Vagina (tissue), 2 donors: ENCODE results near the gene WNT5A.

Experiments
- POLR2A ChIP-seq, 2 donors: fragments of 450-650 bp; IDR thresholded peaks; one replicate each; pipeline ENCODE4 v1.6.1; 2017; ENCODE audit warnings: antibody characterized with exemption in 2 of 2, mild to moderate bottlenecking in 2 of 2, moderate library complexity in 2 of 2
- POLR2AphosphoS5 ChIP-seq, 2 donors: sonication (generic); formaldehyde crosslinking; IDR thresholded peaks; one replicate each; pipeline ENCODE4 v1.9.0; 2017; ENCODE audit warnings: antibody characterized with exemption in 2 of 2, mild to moderate bottlenecking in 2 of 2, low read depth in 1 of 2; ENCODE audit not compliant: insufficient read depth in 1 of 2
- TF ChIP-seq, protein P1 (sequence below), 3 experiments: fragments of 450-650 bp in 2 of 3; fragments of 200-600 bp in 1 of 3; sonication (generic) in 1 of 3; IDR thresholded peaks; one replicate each; pipeline ENCODE4 v1.5.1; 2017 to 2019; ENCODE audit warnings: antibody characterized with exemption in 3 of 3, mild to moderate bottlenecking in 2 of 3, moderate library complexity in 2 of 3

DNA sequence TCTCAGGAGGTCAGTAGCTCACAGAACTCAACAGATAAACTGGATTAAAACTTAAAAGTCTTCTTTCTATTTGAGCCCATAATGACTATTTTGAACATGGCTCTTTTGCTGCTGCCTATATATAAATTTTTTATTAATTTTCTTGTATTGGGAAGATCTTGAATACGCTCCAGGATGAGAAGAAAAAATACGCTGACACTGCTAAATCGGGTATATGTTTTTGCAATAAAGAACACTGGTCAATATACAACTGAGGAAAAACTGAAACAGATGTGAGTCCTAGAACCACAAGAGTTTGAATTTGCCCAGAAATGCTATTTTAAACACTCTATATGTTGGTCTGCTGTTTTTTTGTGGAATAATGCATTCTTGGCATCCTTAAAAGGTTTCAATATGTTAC is 20.6 kb downstream of the WNT5A start:
- TF ChIP-seq, protein P1, sequence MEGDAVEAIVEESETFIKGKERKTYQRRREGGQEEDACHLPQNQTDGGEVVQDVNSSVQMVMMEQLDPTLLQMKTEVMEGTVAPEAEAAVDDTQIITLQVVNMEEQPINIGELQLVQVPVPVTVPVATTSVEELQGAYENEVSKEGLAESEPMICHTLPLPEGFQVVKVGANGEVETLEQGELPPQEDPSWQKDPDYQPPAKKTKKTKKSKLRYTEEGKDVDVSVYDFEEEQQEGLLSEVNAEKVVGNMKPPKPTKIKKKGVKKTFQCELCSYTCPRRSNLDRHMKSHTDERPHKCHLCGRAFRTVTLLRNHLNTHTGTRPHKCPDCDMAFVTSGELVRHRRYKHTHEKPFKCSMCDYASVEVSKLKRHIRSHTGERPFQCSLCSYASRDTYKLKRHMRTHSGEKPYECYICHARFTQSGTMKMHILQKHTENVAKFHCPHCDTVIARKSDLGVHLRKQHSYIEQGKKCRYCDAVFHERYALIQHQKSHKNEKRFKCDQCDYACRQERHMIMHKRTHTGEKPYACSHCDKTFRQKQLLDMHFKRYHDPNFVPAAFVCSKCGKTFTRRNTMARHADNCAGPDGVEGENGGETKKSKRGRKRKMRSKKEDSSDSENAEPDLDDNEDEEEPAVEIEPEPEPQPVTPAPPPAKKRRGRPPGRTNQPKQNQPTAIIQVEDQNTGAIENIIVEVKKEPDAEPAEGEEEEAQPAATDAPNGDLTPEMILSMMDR (IDR thresholded peaks at IDR 0.05): no peak
- TF ChIP-seq POLR2A (IDR thresholded peaks at IDR 0.05): no peak
- no peak for TF ChIP-seq POLR2AphosphoS5 (IDR thresholded peaks at IDR 0.05; ENCODE audit: insufficient read depth in 1 of 2, low read depth in 1 of 2)
